Mucosa of stomach (tissue), 1 donor: ENCODE measurements around the gene ADAMTS20.
"Not testable (repeated sequence)": the region's sequence is repeated elsewhere in the genome, so short reads cannot be mapped to it uniquely, and the experiment has no call there.

Experiments used
- H3K27me3 ChIP-seq: one replicate; pipeline ENCODE4 v1.7.0; 2013; ENCODE audit warnings: mild to moderate bottlenecking, low read length; ENCODE audit not compliant: control insufficient read depth, insufficient read depth
- H3K36me3 ChIP-seq: one replicate; pipeline ENCODE4 v1.7.0; 2013; ENCODE audit warnings: low read length; ENCODE audit not compliant: control insufficient read depth, insufficient read depth
- H3K4me1 ChIP-seq: one replicate; pipeline ENCODE4 v1.7.0; 2013; ENCODE audit warnings: mild to moderate bottlenecking, low read length; ENCODE audit not compliant: control insufficient read depth, insufficient read depth
- H3K4me3 ChIP-seq: one replicate; pipeline ENCODE4 v1.7.0; 2013; ENCODE audit warnings: low read length
- H3K9ac ChIP-seq: one replicate; pipeline ENCODE4 v1.7.0; 2013; ENCODE audit warnings: mild to moderate bottlenecking, low read length, moderate library complexity
- H3K9me3 ChIP-seq: one replicate; pipeline ENCODE4 v1.7.0; 2013; ENCODE audit warnings: mild to moderate bottlenecking, low read length, moderate library complexity; ENCODE audit not compliant: control insufficient read depth
- donor health status: Pancreatic carcinoma.

The ADAMTS20 gene

GRCh38 chr12:43348221-43348620 is 203.8 kb downstream of the ADAMTS20 start:
- H3K27me3 ChIP-seq, result no peaks in the 10 kb centered on the region
- no peaks in the 10 kb centered on the region for H3K4me1 ChIP-seq
- no peaks in the 10 kb centered on the region for H3K9me3 ChIP-seq
- no peak overlapping the region for H3K9ac ChIP-seq
- no peaks in the 10 kb centered on the region for H3K36me3 ChIP-seq
- no peak overlapping the region for H3K4me3 ChIP-seq

GRCh38 chr12:43347026-43347425 is 205.0 kb downstream of the ADAMTS20 start:
- H3K9me3 ChIP-seq, result no peaks in the 10 kb centered on the region
- H3K27me3 ChIP-seq, result no peaks in the 10 kb centered on the region
- no peak overlapping the region for H3K9ac ChIP-seq
- H3K36me3 ChIP-seq, result no peaks in the 10 kb centered on the region
- H3K4me1 ChIP-seq, result no peaks in the 10 kb centered on the region
- no peak overlapping the region for H3K4me3 ChIP-seq

- Histone ChIP-seq H3K4me3 (no peak overlapping the region), H3K9me3 (no peaks in the 10 kb centered on the region), H3K27me3 (no peaks in the 10 kb centered on the region), H3K4me1 (no peaks in the 10 kb centered on the region), H3K36me3 (no peaks in the 10 kb centered on the region), H3K9ac (no peak overlapping the region)
Measured at GRCh38 chr12:43345023-43345422, 207.0 kb downstream of the ADAMTS20 start.

- not testable (repeated sequence) for H3K9me3 ChIP-seq, H3K27me3 ChIP-seq, H3K4me3 ChIP-seq, H3K36me3 ChIP-seq, H3K9ac ChIP-seq, H3K4me1 ChIP-seq
Measured at GRCh38 chr12:43341785-43342313, 210.2 kb downstream of the ADAMTS20 start.

- Histone ChIP-seq H3K9me3 (no peaks in the 10 kb centered on the region), H3K36me3 (no peaks in the 10 kb centered on the region), H3K9ac (no peak overlapping the region), H3K27me3 (no peaks in the 10 kb centered on the region), H3K4me1 (no peaks in the 10 kb centered on the region), H3K4me3 (no peak overlapping the region)
Measured at GRCh38 chr12:43338848-43339526, 213.0 kb downstream of the ADAMTS20 start.

GRCh38 chr12:43337571-43338444 is 214.2 kb downstream of the ADAMTS20 start:
- H3K9me3 ChIP-seq, result no peaks in the 10 kb centered on the region
- no peaks in the 10 kb centered on the region for H3K27me3 ChIP-seq
- H3K9ac ChIP-seq, result no peak overlapping the region
- H3K4me1 ChIP-seq, result no peaks in the 10 kb centered on the region
- H3K4me3 ChIP-seq, result no peak overlapping the region
- H3K36me3 ChIP-seq, result no peaks in the 10 kb centered on the region

GRCh38 chr12:43336962-43337555 is 214.9 kb downstream of the ADAMTS20 start:
- H3K9me3 ChIP-seq, result no peaks in the 10 kb centered on the region
- no peaks in the 10 kb centered on the region for H3K27me3 ChIP-seq
- no peaks in the 10 kb centered on the region for H3K36me3 ChIP-seq
- H3K4me3 ChIP-seq, result no peak overlapping the region
- H3K9ac ChIP-seq, result no peak overlapping the region
- H3K4me1 ChIP-seq, result no peaks in the 10 kb centered on the region

GRCh38 chr12:43333644-43334043 is 218.4 kb downstream of the ADAMTS20 start:
- H3K27me3 ChIP-seq, result no peaks in the 10 kb centered on the region
- no peaks in the 10 kb centered on the region for H3K36me3 ChIP-seq
- no peak overlapping the region for H3K4me3 ChIP-seq
- H3K9me3 ChIP-seq, result no peaks in the 10 kb centered on the region
- no peaks in the 10 kb centered on the region for H3K4me1 ChIP-seq
- H3K9ac ChIP-seq, result no peak overlapping the region

- H3K9ac ChIP-seq, result no peak overlapping the region
- H3K9me3 ChIP-seq, result no peaks in the 10 kb centered on the region
- no peaks in the 10 kb centered on the region for H3K27me3 ChIP-seq
- no peaks in the 10 kb centered on the region for H3K4me1 ChIP-seq
- no peak overlapping the region for H3K4me3 ChIP-seq
- no peaks in the 10 kb centered on the region for H3K36me3 ChIP-seq
Measured at GRCh38 chr12:43332977-43333640, 218.9 kb downstream of the ADAMTS20 start.

- H3K4me1 ChIP-seq, result no peaks in the 10 kb centered on the region
- H3K4me3 ChIP-seq, result no peak overlapping the region
- H3K9ac ChIP-seq, result no peak overlapping the region
- no peaks in the 10 kb centered on the region for H3K9me3 ChIP-seq
- H3K36me3 ChIP-seq, result no peaks in the 10 kb centered on the region
- H3K27me3 ChIP-seq, result no peaks in the 10 kb centered on the region
Measured at GRCh38 chr12:43331935-43332334, 220.1 kb downstream of the ADAMTS20 start.

GRCh38 chr12:43329375-43329774 is 222.6 kb downstream of the ADAMTS20 start:
- Histone ChIP-seq H3K4me1 (no peaks in the 10 kb centered on the region), H3K9me3 (no peaks in the 10 kb centered on the region), H3K4me3 (no peak overlapping the region), H3K9ac (no peak overlapping the region), H3K27me3 (no peaks in the 10 kb centered on the region), H3K36me3 (no peaks in the 10 kb centered on the region)
